WTC11 (cell line): ENCODE data around the gene PRX. TPM values are rescaled to one million over a fixed set of nuclear protein-coding genes. Genes with fewer than 3 reads are reported as not detected.
"Not testable (repeated sequence)": the region's sequence is repeated elsewhere in the genome, so short reads cannot be mapped to it uniquely, and the experiment has no call there.

Experiments
- ATAC-seq: fragments of 200-7000 bp; cut with Tn5 transposase; 2 replicates; pipeline ENCODE4 v1.10.0; 2021; ENCODE audit warnings: mild to moderate bottlenecking, moderate library complexity
- CTCF ChIA-PET: fragments of 300-600 bp; sonication (Branson Sonifier 250); formaldehyde crosslinking; loops from one replicate; lab custom pipeline; 2021; ENCODE audit warnings: antibody characterized with exemption; lab: Charles Lee
- POLR2A ChIA-PET: fragments of 350-600 bp; sonication (Branson Sonifier 250); formaldehyde crosslinking; loops from one replicate; lab custom pipeline; 2021; ENCODE audit warnings: antibody characterized with exemption; lab: Charles Lee
- DNase-seq: peaks from one replicate; pipeline ENCODE4 v3.0.0; 2021; ENCODE audit warnings: low spot score
- H3K27ac Mint-ChIP-seq: 2 replicates; pipeline ENCODE4 v1.8.0; 2021; ENCODE audit warnings: mixed read lengths
- H3K27me3 Mint-ChIP-seq: 2 replicates; pipeline ENCODE4 v1.8.0; 2021; ENCODE audit warnings: low read depth, mild to moderate bottlenecking, moderate library complexity, mixed read lengths
- H3K36me3 Mint-ChIP-seq: 2 replicates; pipeline ENCODE4 v1.8.0; 2021; ENCODE audit warnings: mixed read lengths
- H3K4me1 Mint-ChIP-seq: 2 replicates; pipeline ENCODE4 v1.8.0; 2022; ENCODE audit warnings: mixed read lengths
- H3K4me3 Mint-ChIP-seq: 2 replicates; pipeline ENCODE4 v1.8.0; 2021; ENCODE audit warnings: mild to moderate bottlenecking, moderate library complexity, mixed read lengths
- H3K9me3 Mint-ChIP-seq: 2 replicates; pipeline ENCODE4 v1.8.0; 2021; ENCODE audit warnings: mixed read lengths
- CBFB ChIP-seq: sonication (generic); formaldehyde crosslinking; IDR thresholded peaks from 2 replicates; pipeline ENCODE4 v1.8.1; 2022; ENCODE audit warnings: mild to moderate bottlenecking, low read depth, missing genetic modification reagents
- CTCF ChIP-seq: fragments of 200-600 bp; IDR thresholded peaks from 2 replicates; pipeline ENCODE4 v1.8.0; 2022; ENCODE audit warnings: antibody characterized with exemption
- ESRRA ChIP-seq: sonication (generic); formaldehyde crosslinking; IDR thresholded peaks from 2 replicates; pipeline ENCODE4 v1.8.1; 2022; ENCODE audit warnings: mild to moderate bottlenecking, missing genetic modification reagents, borderline replicate concordance
- FOXJ3 ChIP-seq: sonication (generic); formaldehyde crosslinking; IDR thresholded peaks from 2 replicates; pipeline ENCODE4 v1.9.0; 2021; ENCODE audit warnings: missing genetic modification reagents, mild to moderate bottlenecking, borderline replicate concordance
- MYBL2 ChIP-seq: sonication (generic); formaldehyde crosslinking; IDR thresholded peaks from 2 replicates; pipeline ENCODE4 v1.8.1; 2023; ENCODE audit warnings: mild to moderate bottlenecking, moderate library complexity, missing genetic modification reagents
- NFATC4 ChIP-seq: fragments of 250-450 bp; sonication (Bioruptor Pico); IDR thresholded peaks from 2 replicates; pipeline ENCODE4 v1.9.0; 2021; ENCODE audit warnings: mild to moderate bottlenecking
- NR3C1 ChIP-seq: sonication (generic); formaldehyde crosslinking; conservative IDR thresholded peaks from 2 replicates; pipeline ENCODE4 v1.8.1; 2023; ENCODE audit warnings: low read depth, mild to moderate bottlenecking, missing genetic modification reagents
- PRRX2 ChIP-seq: fragments of 250-450 bp; sonication (Bioruptor Pico); IDR thresholded peaks from 2 replicates; pipeline ENCODE4 v1.8.0; 2021; ENCODE audit warnings: mild to moderate bottlenecking
- RELA ChIP-seq: sonication (generic); formaldehyde crosslinking; IDR thresholded peaks from 2 replicates; pipeline ENCODE4 v1.8.1; 2022; ENCODE audit warnings: missing genetic modification reagents, mild to moderate bottlenecking, borderline replicate concordance
- RORB ChIP-seq: fragments of 250-450 bp; sonication (Bioruptor Pico); IDR thresholded peaks from 2 replicates; pipeline ENCODE4 v1.9.0; 2021; ENCODE audit warnings: mild to moderate bottlenecking
- SP1 ChIP-seq: sonication (generic); formaldehyde crosslinking; conservative IDR thresholded peaks from 2 replicates; pipeline ENCODE4 v1.8.1; 2022; ENCODE audit warnings: missing genetic modification reagents
- TEAD4 ChIP-seq: sonication (generic); formaldehyde crosslinking; IDR thresholded peaks from 2 replicates; pipeline ENCODE4 v1.8.0; 2022; ENCODE audit warnings: mild to moderate bottlenecking, missing genetic modification reagents
- USF1 ChIP-seq: sonication (generic); formaldehyde crosslinking; IDR thresholded peaks from 2 replicates; pipeline ENCODE4 v1.8.0; 2022; ENCODE audit warnings: mild to moderate bottlenecking, missing genetic modification reagents
- ZNF121 ChIP-seq: sonication (generic); formaldehyde crosslinking; IDR thresholded peaks from 2 replicates; pipeline ENCODE4 v1.8.0; 2023; ENCODE audit warnings: missing genetic modification reagents
- ZNF671 ChIP-seq: fragments of 250-450 bp; sonication (Bioruptor Pico); IDR thresholded peaks from 2 replicates; pipeline ENCODE4 v1.8.0; 2021; ENCODE audit warnings: mild to moderate bottlenecking
- ZSCAN18 ChIP-seq: fragments of 250-450 bp; sonication (Bioruptor Pico); IDR thresholded peaks from 2 replicates; pipeline ENCODE4 v2.1.2; 2022; ENCODE audit warnings: mild to moderate bottlenecking, moderate library complexity
- total RNA-seq: library from RNA; stranded (reverse); gene quantifications from 3 replicates; pipeline ENCODE4 v1.2.3, GENCODE V29; 2021
- TF ChIP-seq, protein P1 (sequence below): fragments of 250-450 bp; sonication (Bioruptor Pico); conservative IDR thresholded peaks from 2 replicates; pipeline ENCODE4 v1.9.0; 2021; ENCODE audit warnings: mild to moderate bottlenecking
- TF ChIP-seq, protein P2 (sequence below): sonication (generic); formaldehyde crosslinking; IDR thresholded peaks from 2 replicates; pipeline ENCODE4 v1.8.0; 2022; ENCODE audit warnings: mild to moderate bottlenecking, missing genetic modification reagents
- TF ChIP-seq, protein P3 (sequence below): sonication (generic); formaldehyde crosslinking; IDR thresholded peaks from 2 replicates; pipeline ENCODE4 v1.8.1; 2022; ENCODE audit warnings: missing genetic modification reagents, borderline replicate concordance
- TF ChIP-seq, protein P4 (sequence below): sonication (generic); formaldehyde crosslinking; IDR thresholded peaks from 2 replicates; pipeline ENCODE4 v1.8.0; 2022; ENCODE audit warnings: mild to moderate bottlenecking, missing genetic modification reagents

Gene PRX
- total RNA-seq, 1 experiment from 2014 or later, result 8.4 TPM

- H3K27ac Mint-ChIP-seq, result no peak overlapping the region
Observed at GRCh38 chr19:40457953-40458596, 44.9 kb upstream of the PRX start.

GRCh38 chr19:40457048-40457447 is 43.9 kb upstream of the PRX start:
- ChIA-PET POLR2A (no interaction called here), CTCF (interaction anchor here (0.8 to 1.5 kb wide), 2 partner anchors 36 to 1129 kb away, joined by 4 to 6 read pairs; no protein-coding TSS in a partner anchor)
- Mint-ChIP-seq H3K27ac (no peak overlapping the region), H3K4me3 (no peak overlapping the region), H3K36me3 (no peaks in the 10 kb centered on the region), H3K27me3 (no peaks in the 10 kb centered on the region), H3K9me3 (no peaks in the 10 kb centered on the region), H3K4me1 (no peaks in the 10 kb centered on the region)
- DNase-seq (no peak), ATAC-seq (no peak)
- no peak for TF ChIP-seq RELA (CRISPR knock-in tag)
- TF ChIP-seq, protein P1, sequence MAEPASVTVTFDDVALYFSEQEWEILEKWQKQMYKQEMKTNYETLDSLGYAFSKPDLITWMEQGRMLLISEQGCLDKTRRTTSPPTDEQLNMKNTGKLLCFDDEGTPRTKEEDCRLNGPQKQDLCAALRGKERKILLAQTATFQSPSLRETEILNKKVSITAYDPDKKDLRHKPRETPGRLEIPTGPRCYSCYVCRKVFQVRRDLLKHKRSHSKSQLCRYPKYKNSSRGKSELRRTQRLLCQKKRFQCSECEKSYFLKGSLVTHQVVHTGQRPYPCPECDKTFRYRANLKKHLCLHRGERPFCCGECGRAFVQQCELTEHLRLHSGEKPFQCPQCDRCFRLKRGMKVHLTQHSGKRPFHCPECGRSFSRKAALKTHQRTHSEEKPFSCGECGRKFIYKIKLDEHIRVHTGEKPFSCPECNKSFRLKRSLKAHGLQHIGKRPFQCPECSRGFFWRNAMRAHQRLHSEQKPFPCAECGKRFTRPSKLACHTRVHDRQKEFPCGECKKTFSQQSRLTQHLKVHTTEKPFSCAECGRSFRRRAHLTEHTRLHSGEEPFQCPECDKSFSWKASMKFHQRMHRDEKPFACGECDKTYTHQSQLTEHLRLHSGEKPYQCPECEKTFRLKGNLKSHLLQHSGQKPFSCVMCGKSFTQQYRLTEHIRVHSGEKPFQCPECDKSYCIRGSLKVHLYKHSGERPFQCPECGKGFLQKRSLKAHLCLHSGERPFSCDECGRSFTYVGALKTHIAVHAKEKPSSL (CRISPR knock-in tag), result no peak
- no peak for TF ChIP-seq PRRX2 (CRISPR knock-in tag)
- TF ChIP-seq, protein P2, sequence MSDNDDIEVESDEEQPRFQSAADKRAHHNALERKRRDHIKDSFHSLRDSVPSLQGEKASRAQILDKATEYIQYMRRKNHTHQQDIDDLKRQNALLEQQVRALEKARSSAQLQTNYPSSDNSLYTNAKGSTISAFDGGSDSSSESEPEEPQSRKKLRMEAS, result no peak
- TF ChIP-seq, protein P3, sequence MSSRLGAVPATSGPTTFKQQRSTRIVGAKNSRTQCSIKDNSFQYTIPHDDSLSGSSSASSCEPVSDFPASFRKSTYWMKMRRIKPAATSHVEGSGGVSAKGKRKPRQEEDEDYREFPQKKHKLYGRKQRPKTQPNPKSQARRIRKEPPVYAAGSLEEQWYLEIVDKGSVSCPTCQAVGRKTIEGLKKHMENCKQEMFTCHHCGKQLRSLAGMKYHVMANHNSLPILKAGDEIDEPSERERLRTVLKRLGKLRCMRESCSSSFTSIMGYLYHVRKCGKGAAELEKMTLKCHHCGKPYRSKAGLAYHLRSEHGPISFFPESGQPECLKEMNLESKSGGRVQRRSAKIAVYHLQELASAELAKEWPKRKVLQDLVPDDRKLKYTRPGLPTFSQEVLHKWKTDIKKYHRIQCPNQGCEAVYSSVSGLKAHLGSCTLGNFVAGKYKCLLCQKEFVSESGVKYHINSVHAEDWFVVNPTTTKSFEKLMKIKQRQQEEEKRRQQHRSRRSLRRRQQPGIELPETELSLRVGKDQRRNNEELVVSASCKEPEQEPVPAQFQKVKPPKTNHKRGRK (CRISPR knock-in tag), result no peak
- TF ChIP-seq TEAD4 (CRISPR knock-in tag), result no peak
- TF ChIP-seq ESRRA, result no peak
- TF ChIP-seq RORB (CRISPR knock-in tag), result no peak
- TF ChIP-seq, protein P4, sequence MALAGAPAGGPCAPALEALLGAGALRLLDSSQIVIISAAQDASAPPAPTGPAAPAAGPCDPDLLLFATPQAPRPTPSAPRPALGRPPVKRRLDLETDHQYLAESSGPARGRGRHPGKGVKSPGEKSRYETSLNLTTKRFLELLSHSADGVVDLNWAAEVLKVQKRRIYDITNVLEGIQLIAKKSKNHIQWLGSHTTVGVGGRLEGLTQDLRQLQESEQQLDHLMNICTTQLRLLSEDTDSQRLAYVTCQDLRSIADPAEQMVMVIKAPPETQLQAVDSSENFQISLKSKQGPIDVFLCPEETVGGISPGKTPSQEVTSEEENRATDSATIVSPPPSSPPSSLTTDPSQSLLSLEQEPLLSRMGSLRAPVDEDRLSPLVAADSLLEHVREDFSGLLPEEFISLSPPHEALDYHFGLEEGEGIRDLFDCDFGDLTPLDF (CRISPR knock-in tag), result no peak
- TF ChIP-seq ZNF121 (CRISPR knock-in tag), result no peak
- no peak for TF ChIP-seq NR3C1 (CRISPR knock-in tag)
- no peak for TF ChIP-seq ZNF671 (CRISPR knock-in tag)
- no peak for TF ChIP-seq CTCF

More at GRCh38 chr19:40457953-40458596, 44.9 kb upstream of the PRX start:
- POLR2A ChIA-PET, result no interaction called here
- Mint-ChIP-seq H3K4me3 (no peak overlapping the region), H3K9me3 (no peaks in the 10 kb centered on the region), H3K27me3 (no peaks in the 10 kb centered on the region), H3K4me1 (no peaks in the 10 kb centered on the region), H3K36me3 (no peaks in the 10 kb centered on the region)
- ATAC-seq (no peak), DNase-seq (no peak)
- TF ChIP-seq SP1 (CRISPR knock-in tag) (no peak), FOXJ3 (no peak), NR3C1 (CRISPR knock-in tag) (no peak), MYBL2 (CRISPR knock-in tag) (no peak), ZSCAN18 (CRISPR knock-in tag) (no peak), USF1 (CRISPR knock-in tag) (no peak), CBFB (CRISPR knock-in tag) (no peak), NFATC4 (no peak)
- TF ChIP-seq, protein P4 (CRISPR knock-in tag), result no peak
- CTCF ChIA-PET, result no interaction called here

GRCh38 chr19:40453943-40454342 is 40.8 kb upstream of the PRX start:
- H3K4me1 Mint-ChIP-seq, H3K27me3 Mint-ChIP-seq, H3K9me3 Mint-ChIP-seq, H3K36me3 Mint-ChIP-seq, H3K4me3 Mint-ChIP-seq, ATAC-seq, H3K27ac Mint-ChIP-seq, DNase-seq: not testable (repeated sequence)
- ChIA-PET POLR2A (interaction anchor here (0.9 kb wide), 1 partner anchor 12 kb away, joined by 3 read pairs; the partner anchor contains the start of gene BLVRB), CTCF (interaction anchor here (1.0 to 6.6 kb wide), 5 partner anchors 10 to 181 kb away, joined by 3 to 57 read pairs (median 4); partner anchors contain the start of gene BLVRB)
